CD4-positive, alpha-beta T cell treated with Interferon alpha-2 for 1 hour (primary cell): ENCODE measurements around the gene MGMT.

Experiments
- DNase-seq, 2 donors: peaks; one replicate each; pipeline ENCODE4 v3.0.0-alpha.2; 2020 to 2022

Gene MGMT

DNA sequence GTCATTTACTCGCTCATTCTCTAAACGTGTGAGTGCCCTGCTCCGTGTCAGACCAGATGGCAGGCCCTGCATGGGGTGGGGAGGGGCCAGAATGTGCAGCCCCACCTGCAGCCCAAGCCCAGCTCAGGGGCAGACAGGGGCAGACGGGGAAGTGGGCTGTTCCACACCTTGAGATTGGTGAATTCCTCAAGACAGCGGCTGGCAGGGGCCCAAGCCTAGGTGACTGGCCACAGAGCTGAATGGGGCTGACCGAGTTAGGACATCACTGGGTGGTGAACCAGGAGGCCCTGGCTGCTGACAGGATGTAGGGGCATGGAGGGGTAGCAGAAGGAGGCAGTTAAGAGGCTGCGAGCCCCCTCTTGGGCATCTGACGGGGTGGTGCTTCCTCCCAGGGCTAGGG, 79.1 kb downstream of the MGMT start:
- DNase-seq = no peak

DNA sequence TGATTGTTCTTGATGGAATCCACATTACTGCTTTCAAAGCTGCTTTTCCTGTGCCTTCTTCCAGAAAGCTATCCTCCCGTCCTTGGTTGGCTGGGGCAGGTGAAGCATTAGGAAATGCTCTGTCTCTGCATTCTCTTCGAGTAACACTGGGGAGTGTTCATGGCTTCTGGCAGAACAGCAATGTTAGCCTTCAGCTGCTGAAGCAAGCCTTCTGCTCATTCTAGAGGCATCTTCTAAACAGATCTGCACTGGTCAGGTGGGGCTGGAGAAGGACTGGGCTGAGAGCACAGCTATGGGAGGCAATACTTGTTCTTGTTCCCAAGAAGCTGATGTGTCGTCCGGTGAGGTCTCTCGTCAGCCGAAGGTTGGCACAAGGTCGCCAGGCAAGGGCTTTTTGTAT, 80.6 kb downstream of the MGMT start:
- DNase-seq = no peak

DNA sequence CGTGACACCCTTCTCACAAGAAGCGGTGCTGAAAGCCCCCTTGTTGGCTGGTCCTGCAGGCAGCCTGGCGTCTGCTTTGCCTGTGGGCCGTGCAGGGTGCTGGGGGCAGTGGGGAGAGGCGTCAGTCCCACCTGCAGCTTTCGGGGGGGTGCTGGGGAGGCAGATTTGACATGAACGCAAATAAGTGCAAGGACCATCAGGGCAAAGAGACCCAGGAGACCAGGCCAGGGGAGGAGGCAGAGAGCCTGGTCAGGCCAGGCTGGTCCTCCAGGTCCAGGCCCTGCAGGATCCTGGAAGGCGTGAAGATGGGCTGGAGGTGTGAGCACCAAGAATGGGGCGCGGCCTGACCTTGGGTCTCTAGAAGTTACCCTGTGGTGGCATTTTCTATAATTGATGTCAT, 81.6 kb downstream of the MGMT start:
- DNase-seq = no peak

DNA sequence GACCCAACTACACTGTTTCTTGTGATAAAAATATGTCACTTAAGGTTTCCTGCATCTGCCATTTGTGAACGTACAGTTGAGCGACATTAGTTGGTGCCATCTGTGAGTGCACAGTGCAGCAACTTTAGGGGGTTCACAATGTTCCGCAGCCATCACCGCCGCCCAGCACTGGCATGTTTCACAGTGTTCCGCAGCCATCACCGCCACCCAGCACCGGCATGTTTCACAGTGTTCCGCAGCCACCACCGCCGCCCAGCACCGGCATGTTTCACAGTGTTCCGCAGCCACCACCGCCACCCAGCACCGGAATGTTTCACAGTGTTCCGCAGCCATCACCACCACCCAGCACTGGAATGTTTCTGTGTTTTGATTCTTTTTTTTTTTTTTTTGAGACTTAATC, 83.0 kb downstream of the MGMT start:
- DNase-seq = no peak

DNA sequence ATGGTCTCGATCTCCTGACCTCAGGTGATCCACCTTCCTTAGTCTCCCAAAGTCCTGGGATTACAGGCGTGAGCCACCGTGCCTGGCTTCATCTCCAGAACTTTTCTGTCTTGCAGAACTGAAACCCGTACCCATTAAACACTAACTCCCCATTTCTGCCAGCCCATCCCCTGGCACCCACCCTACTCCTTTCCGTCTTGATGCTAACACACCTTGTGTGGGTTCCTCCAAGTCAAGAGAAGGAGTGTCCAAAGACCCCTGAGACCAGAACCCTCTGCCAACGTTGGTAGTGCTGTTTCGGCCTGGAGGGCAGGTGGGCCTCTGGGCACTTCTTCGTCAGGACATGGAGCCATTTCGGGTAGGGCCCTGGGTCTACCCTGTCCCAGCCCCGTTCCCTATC, 83.6 kb downstream of the MGMT start:
- DNase-seq = no peak

DNA sequence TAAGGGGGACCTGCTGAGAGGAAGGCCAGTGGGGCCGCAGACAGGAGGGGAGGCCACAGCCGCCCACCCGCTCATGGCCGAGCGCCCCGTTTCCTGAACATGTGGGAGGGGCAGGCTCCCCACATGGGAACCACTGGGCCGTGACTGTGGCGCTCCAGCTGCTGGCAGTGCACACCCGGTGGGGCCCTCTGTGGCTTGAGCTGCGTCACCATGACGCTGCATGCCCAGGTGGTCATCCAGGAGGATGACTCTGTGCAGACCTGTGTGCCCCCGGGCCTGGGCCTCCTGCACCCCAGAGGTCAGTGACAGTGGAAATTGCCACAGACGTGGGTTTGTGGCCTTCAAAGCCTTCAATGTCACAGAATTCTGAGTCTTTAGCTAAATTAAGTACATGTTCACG, 85.1 kb downstream of the MGMT start:
- no peak for DNase-seq

DNA sequence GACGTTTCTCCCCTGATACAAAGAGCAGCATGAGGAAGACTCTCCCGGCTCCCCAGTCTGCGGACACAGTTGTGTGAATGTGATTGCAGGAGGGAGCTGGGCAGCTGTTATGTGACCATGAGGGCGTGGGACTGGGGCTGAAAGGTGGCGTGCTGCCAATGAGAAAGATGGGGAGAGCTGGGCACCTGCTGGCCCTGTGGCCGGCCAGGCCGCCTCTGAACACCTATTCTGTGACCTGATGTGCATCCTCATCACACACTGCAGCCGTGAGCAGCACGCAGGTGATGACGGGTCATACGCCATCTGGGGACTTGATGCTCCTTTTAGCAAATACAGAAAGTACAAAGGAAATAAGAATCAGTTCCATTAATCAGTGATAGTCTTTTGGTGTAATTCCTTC, 86.9 kb downstream of the MGMT start:
- DNase-seq = no peak

DNA sequence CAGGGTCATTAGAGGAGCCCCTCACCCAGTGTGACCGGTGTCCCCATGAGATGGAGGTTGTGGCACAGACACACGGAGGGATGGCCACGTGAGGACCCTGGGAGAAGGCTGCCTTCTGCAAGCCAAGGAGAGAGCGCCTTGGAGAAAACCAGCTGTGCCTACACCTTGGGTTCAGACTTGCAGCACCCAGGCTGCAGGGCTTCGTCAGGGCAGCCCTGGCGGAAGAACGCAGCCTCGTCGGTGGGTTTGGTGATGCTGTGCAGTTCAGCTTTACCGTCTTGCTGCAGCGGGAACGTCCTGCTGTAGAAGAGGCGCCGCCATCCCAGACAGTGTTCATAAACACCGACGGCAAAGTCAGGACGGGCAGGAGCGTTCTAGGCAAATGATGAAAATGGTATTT, 89.3 kb downstream of the MGMT start:
- DNase-seq = no peak

DNA sequence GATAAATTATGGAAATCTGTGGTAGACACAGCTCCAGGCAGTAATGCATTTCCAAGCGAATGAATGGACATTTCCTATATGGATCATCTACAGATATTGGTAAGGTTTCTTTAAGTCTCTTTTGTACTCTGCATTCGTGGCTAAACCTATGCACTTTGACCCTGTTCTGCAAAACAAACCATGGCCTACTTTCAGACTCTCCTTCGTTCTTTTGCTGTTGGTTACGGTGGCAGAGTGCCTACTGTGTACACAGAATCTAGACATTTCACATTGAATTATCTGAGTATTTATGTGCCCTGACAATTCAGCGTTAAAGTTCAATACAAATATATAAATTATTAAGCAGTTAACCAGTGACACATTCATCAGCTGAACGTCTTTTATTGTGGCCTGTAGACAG, 93.3 kb downstream of the MGMT start:
- no peak for DNase-seq

DNA sequence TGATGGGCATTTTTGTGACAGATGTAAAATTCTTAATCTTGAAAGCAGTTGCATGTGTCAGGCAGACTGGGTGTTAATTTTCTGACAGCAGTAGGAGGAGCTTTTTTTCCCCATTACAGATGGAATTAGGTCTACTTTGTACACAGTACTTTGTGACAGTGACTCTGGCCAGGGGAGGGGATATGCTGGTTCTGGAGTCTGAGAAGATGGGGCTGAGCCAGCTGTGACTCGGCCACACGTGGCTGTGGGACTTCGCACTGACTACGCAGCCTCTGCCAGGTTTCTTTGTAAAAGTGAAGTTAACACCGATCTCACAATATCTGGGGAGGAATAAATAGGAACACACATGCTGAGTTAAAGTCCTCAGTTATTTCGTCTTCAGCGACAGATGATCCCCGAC, 95.4 kb downstream of the MGMT start:
- no peak for DNase-seq

DNA sequence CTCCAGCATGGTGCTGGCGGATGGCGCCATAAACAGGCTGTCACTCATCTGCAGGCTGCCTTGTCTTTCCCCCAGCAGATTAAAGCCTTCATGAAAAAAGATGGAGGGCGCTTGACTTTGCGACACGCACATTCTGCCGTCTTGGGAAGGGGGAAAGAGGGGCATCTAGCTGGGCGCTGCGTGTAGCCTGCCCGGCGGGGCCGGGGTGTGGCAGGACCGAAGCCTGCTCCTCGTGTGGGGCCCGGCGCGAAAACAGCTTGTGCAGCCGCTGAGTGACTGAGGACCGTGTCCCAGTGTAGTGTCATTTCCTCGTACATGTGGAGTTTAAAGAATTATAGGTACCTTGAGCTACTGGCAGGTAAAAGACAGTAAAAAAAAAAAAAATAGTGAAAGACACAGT, 97.9 kb downstream of the MGMT start:
- no peak for DNase-seq

DNA sequence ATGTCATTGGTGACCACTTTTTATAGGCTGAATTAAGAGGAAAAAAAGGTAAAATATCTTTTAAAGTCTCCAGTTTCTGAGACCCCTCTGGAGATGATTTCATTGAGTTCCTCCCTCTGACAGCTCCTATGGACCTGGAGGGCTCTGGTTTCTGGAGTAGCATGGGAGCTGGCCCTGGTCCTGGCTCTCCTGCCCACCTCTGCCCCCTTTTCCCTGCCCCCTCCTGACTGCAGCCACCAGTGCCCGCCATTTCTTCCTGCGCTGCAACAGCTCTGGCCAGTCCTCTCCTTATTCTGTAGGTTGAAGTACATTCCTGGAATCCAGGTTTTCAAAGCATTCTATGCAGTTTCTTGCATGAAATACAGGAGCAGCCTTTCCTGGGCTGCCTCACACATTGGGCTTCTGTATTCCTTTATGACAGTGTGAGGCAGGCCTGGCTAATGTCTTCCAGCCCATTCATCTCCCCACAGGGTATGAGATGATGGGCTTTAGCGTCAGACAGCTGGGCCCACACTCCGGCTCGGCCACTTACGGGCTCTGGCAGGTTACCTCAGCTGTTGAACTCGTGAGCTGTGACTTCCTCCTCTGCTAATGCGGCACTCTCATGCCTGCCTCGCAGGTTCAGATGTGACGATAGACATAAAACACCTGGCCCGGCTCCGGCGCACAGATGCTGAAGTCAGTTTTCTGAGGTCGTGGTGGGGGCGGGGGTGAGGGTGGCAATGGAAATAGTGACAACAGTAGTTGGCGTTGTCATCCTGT, 101.7 kb downstream of the MGMT start:
- DNase-seq = no peak

DNA sequence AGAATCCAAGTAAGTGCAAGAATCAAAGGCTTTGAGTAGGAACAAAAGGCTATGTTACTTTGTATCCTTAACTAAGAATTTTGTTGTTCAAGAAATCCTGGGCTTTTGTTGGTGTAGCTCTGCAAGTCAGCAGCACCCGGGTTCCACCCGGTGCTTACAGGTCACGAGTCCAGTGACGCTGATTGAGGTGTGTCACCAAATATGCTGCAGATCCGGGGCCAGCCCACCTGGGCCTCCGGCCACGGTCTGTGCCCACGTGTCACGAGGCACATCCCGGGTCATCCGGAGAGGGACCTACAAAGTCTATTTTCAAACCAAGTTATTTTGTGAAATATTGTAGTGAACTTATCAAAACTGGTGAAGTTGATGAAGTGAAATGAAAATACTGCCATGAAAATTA, 103.1 kb downstream of the MGMT start:
- DNase-seq = no peak

DNA sequence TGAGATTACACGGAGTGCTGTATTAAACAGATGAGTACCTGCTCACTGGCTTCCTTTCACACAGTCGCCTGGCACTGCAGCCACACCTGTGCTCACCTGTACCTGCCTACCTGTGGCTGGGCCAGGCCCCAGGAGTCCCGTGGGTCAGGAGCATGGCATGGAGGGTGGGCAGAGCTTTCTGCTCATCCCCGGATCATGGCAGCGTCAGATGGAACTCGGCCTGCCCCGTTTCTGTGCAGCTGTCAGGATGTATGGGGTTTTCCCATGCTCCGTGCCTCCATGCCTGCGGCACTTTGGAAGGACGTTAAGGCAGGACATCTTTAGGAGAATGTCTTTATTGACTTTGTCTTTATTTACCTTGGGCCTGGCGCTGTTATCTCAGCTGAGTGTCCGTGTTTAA, 112.2 kb downstream of the MGMT start:
- no peak for DNase-seq

DNA sequence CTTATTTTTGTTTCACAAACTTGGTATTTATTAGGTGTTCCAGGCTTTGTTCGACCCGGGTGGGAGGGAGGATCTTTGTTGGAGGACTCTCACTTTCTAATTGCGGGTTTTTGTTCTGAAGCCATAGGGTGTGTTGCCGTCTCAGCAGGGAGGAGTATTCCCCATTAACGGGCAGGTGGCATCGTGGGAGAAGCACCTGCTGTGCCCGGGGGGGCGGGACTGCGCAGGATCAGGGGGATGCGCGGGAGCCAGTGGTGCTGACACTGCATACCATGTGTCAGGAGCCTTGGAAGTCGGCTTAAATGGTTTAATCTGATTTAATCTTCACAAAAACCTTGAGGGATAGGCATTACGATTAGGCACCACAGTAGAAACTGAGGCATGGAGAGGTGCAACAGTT, 113.0 kb downstream of the MGMT start:
- no peak for DNase-seq

DNA sequence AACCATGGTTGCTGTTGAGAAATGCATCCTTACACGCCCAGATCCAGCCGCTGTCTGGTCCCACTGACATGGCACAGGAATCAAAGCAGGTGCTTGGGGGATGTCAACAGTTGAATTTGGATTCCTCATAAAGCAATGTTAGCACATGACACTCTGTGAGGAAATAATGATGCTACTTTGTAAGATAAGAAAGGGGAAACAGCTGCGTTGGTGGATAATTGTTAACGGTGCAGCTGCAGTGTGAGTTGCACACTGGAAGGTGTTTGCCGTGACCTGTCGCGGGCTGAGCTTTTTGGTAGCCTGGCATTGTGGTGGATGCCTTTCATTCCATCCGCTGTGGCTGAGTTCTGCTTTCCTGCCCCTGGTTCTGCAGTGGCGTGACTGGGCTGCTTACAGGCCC, 113.9 kb downstream of the MGMT start:
- no peak for DNase-seq

DNA sequence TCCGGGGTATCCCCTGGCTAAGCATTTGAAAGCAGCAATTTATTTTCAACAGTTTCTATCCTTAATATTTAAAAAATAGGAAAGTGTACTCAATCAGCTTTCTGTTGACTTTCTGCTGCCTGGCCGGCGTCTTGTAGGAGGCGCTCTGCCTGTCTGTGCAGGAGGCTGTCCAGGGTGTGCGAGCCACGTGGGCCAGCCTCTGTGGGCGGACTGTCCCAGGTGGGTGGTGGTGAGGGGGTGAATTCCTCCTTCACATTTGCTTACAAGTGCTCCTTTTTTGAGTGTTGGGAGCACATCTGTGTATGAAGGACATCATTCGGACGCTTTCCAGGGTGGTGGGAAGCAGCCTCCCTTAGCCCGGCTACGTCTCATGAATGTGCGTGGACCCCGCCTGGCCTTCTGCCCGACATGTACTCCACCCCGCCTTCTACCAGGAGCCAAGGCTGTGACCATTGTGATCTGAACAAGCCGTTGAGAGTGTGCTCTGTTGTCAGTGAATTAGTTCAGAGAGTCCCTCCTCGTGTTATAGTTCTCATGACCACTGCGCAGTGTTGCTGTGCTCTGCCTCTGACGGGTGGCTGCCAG, 114.9 kb downstream of the MGMT start:
- no peak for DNase-seq

DNA sequence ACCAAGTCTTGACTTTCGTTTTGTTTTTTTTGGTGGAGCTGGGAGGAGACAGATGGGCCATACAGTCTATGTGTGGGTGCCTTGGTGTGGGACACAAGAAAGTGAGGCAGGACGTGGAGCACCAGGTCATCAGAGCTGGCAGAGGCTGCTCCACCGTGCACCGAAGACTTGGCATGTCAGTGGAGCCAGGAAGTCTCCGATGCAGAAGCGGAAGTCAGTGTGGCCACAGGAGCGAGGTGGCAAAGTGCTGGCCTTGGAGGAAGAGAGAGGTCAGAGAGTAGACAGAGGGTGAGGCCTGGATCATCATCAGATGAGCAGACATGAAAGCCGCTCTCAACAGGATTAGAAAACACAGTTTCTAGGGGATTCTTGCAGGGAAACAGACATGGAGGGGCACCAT, 116.8 kb downstream of the MGMT start:
- no peak for DNase-seq

DNA sequence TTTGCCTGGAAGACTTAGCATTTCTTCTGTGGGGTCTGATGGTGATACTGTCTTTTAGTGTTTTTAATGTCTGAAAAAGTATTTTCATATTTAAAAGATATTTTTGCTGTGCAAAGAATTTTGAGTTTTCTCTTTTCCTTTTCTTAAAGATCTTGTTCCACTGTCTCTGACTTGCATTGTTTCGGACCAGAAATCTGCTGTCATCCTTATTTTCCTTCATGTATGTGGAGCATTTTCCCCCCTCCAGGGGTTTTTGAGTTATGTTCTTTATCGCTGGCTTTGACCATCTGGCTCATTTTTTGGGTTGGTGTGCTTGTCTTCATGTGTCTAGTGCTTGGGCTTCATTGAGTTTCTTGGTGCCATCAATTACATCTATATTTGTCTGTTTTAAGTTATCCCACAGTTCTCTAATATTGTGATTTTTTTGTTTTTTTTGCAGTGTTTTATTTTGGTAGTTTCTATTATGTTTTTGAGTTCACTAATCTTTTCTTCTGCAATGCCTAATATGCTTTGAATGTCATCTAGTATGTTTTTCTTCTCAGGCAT, 119.9 kb downstream of the MGMT start:
- DNase-seq = no peak

DNA sequence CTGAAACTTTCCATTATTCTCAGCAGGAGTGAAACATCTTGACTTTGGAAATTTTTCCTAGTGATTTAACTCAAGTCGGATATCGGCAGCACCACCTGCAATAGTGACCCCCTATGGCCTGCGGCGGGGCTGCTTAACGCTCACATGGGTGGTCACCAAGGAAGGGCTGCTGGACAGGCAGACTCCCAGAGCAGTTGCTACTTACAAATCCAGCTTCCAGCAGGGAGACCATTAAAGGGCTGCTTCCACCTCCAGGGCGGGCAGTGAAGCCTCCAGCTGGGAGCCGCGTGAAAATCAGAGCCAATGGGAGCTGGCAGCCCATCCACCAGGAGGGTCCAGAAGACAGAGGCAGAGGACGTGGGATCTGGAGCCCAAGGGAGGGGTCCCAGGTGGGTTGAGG, 122.5 kb downstream of the MGMT start:
- no peak for DNase-seq

DNA sequence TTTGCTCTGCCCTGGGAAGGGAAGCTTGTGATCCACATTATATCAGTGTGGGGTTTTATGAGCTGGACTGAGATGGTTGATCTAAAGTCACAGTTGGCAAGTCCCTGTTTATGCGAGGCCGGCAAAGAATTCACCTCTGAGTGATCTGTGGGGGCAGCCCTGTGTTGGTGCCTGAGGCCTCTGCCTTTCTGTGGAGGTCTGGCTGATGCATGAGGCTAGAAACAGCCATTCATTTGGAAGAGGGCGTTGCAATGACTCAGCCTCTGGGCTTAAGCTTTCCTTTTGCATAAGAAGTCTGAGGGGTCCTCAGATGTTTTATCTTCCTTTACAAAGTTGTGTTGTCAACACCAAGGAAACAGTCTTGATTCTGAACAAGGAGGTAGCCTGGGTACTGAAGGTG, 126.9 kb downstream of the MGMT start:
- DNase-seq = no peak

DNA sequence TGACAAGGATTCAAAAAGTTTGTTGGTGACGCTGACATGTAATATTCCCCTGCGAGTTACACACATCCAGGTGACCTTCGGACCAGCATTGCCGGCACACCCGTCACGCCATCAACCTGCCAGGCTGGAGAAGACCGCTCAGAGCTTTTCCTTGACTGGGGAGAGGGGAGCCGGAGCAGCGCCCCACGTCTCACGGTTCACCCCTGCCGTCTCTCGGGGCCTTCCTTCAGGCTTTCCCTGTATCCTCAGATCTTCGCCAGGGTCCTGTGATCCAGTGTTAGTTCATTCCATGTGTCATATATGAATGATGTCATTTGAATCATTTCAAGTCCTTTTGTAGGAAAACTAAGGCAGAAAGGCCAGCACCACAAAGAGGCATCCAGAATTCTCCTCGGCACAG, 127.8 kb downstream of the MGMT start:
- no peak for DNase-seq

DNA sequence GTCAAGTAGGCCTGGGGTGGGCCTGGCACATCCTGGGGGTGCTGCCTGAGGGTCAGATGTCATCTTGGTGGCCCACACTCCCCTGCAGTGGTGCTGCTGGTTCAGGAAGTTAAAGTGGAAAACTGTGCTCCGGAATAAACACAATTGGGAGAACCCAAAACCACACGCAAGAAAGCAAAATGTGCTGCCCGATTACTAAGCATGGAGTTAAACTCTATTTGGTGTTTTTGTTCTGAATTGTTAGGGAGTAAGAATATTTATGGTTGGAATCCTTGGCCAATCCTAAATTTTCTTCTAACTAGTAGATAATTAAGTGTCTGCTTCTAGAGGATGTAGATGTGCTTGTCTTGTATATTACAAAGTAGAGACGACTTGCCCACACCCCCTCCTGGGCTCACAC, 131.4 kb downstream of the MGMT start:
- DNase-seq = no peak

DNA sequence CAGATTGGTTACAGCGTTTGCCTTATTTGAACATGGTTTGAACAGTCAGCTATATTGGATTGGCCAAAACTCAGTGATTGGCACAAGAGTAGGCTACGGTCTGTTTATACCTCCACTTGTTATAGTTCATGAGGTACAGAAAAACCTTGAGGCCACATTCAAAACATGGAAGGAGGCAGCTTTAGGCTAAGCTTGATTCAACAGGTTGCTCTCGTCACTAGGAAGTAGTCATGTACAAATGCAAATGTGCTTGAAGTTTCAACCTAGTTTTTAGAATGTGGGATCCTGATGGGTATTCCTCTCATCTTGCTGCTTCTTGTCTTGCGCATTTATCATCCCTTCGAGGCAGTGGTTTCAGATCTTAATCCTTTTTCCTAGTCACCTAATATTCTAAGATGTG, 132.1 kb downstream of the MGMT start:
- no peak for DNase-seq

DNA sequence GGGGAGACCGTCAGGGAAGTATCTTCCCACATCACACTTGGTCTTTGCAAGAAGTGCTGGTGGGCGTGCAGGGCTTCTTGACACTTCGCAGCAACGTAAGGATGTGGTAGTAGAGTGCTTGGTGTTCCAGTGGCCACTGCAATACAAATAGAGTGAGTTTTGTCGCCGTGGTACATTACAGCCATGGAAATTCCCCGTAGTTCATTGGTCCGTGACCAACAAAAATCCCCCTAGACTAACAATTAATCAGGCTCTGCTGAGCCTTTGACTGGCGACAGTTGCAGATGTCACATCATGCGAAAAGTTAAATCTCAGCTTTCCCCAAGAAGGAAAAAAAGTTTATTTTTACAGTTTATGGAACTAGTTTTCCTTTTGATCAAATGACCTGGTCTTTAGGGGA, 134.7 kb downstream of the MGMT start:
- DNase-seq = no peak
